SK-N-DZ (cell line): ENCODE results near the gene UTF1.

Experiments
- DNase-seq: peaks from one replicate; pipeline ENCODE4 v3.0.0-alpha.2; 2015; ENCODE audit warnings: low spot score

UTF1 gene

GRCh38 chr10:133196221-133196915, 33.6 kb upstream of the UTF1 start:
- no peak for DNase-seq

DNA sequence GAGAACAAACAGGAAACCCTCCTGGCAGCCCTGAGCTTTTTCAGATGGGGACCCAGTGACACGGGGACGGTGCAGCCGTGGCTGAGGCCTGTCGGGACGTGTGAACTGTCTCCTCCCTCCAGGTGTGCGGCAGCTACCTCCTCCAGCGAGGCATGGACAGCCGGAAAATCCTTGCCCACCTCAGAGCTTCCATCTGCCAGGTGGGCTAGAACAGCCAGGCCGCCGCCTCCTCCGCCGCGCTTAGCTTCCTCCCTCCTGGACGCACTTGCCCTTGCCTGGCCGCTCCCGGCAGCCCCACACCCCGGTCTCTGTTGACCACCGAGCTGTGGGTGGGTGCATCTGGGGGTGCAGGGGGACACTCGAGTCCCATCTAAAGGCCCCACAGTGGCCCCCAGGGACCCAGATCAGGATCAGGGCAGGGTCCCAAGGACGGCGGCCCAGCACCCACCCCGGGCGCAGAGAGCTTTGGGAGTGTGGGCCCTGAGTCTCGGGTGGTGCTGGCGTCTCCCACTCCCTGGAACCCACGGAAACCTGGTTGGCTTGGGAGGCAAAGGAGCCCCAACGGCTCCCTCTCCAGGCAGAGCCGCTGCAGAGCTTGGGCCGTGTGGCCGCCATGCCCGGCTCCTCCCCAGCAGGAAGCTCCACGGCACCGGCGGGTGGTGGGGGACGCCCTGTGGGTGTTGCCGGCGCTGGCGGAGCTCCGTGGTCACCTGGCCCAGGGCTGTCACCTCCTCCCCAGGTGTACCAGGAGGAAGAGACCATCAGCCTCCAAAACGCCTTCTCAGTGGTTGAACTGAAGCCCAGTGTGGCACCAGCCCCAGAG, 32.9 kb upstream of the UTF1 start:
- no peak for DNase-seq

DNA sequence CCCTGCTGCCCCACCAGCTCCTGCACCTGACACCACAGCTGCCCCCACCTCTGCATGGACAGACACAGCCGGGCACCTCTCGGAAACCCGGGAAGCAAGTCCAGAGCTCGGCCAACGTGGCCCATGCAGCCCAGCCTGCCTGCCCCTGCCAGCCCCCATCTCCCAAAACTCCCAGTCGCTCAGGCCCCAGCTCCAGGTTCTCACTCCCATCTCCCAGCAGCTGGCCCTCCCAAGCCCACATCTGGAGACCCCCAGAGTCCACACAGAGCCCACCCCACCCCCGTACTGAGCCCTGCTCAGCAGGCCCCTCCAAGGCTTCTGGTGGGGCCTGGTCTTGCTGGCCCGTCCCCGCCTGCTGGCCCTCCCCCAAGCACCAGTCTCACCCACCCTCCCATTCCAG, 32.2 kb upstream of the UTF1 start:
- no peak for DNase-seq

DNA sequence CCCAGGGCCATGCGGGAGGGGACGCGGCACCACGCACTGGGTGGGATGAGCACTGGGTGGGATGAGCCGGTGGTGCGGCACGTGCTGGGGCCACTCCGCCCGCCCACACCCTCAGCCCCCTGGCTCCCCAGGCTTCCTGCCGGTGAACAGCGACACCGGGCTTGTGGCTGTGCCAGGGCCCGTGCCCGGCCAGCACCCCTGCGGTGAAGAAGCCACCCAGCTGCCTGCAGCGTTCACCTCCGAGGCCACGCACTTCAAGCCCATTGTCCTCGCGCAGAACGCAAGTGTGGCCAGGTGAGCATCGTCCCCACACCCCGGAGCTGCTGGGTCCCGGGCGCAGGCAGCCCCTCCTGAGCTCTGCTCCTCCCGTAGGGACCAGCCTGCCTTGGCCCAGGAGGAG, 31.8 kb upstream of the UTF1 start:
- no peak for DNase-seq

DNA sequence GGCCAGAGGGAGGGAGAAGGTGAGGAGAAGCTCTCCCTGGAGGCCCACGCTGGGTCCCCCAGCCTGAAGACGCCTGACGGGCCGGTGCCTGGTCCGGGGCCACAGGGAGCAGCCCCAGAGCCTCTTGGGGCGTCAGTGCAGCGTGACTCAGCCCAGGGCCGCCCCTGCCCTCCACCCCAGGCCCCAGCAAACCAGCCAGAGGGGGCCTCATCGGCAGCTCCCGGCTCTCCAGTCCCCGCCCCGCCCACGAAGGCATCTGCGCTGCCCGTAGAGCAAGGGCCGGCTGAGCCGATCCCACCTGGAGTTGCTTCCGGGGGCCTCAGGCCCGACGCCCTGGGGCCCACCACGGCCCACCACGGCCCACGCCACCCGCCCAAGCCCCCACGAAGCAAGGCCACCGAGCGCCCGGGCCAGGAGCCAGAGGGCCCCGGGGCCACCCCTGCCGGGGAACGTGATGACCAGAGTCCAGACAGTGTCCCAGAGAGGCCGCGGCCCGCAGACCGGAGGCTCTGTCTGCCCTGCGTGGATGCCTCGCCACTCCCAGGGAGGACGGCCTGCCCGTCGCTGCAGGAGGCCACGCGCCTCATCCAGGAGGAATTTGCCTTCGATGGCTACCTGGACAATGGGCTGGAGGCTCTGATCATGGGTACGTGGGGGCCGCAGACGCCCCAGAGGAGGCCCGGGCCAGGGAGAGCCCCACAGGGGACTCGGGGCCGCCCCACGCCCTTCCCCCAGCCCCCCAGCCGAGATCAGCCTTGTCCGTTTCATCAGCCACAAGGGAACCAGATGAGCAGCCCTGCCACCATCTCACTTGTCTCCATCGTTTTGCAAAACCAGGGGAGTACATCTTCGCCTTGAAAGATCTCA, 31.2 kb upstream of the UTF1 start:
- no peak for DNase-seq

- no peak for DNase-seq
Measured at GRCh38 chr10:133199488-133199885, 30.5 kb upstream of the UTF1 start.

DNA sequence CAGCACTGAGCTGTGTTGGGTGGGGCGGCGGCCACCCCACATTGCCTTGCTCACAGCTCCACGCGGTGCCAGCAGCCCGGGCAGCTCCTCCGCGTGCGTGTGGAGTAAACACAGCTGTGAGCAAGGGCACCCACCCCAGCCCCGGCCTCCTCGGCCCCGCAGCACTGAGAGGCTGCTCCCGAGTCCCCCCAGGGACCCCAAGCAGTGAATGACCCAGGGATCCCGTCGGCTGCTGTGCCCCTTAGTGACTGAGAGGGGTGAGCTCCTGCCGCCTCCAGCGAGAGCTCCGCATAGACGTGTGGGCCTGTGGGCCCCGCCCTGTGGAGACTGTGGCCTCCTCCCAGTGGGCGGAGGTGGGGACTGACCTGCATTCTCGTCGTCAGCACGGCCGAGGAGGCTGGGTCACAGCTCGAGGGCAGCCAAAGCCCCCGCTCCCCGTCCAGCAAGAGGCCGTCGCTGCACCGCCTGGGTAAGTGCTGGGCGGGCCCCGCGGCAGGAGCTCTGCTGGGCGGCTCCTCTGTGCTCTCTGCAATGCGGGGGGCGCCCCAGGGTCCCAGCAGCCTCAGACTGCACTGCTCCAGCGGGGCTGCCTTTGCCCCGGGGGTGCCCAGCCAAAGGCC, 29.9 kb upstream of the UTF1 start:
- no peak for DNase-seq

DNA sequence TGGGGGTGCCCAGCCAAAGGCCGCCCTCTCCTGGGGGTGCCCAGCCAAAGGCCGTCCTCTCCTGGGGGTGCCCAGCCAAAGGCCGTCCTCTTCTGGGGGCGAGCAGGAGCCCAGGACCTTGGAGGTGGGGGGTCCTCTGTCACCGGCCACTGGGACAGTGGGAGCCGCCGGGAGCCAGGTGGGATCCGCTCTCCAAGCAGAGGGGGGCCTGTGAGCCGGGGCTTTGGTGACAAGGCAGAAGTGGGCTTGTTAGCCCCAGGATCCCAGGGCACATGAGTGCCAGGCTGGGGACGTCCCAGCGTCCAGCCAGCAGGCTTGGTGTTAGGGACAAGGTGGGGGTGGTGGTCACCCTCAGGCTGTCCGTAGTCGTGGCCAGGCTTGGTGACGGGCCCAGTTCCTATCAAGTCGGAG, 29.4 kb upstream of the UTF1 start:
- DNase-seq = no peak

DNA sequence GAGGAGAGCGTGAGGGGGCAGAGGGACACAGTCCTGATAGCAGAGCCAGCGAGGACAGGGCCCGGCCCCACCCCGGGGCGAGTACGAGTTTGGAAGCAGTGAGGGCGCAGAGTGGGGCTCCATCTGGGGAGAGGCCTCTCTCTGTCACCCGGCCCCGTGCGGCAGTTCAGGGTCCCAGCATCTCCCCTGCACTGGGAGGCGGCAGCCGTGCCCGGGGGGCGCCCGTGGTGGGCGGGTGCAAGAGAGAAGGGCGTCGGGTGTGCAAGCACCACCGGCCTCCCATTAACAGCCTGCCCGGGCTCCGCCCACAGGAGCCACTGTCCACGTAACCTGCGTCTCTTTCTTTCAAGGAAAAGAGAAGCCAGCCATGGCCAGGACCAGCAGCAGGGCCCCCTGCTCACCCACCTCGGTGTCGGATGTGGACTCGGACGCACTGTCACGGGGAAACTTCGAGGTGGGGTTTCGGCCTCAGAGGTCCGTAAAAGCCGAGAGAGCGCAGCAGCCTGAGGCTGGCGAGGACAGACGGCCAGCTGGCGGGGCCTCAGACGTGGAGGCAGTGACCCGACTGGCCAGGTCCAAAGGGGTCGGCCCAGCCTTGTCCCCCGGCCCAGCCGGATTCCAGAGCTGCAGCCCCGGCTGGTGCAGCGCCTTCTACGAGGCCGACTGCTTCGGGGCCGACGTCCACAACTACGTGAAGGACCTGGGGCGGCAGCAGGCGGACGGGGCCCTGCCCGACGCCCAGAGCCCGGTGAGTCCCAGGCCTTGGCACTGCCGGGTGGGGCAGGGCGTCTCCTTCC, 28.7 kb upstream of the UTF1 start:
- no peak for DNase-seq

- DNase-seq = no peak
Measured at GRCh38 chr10:133201948-133202725, 27.9 kb upstream of the UTF1 start.

DNA sequence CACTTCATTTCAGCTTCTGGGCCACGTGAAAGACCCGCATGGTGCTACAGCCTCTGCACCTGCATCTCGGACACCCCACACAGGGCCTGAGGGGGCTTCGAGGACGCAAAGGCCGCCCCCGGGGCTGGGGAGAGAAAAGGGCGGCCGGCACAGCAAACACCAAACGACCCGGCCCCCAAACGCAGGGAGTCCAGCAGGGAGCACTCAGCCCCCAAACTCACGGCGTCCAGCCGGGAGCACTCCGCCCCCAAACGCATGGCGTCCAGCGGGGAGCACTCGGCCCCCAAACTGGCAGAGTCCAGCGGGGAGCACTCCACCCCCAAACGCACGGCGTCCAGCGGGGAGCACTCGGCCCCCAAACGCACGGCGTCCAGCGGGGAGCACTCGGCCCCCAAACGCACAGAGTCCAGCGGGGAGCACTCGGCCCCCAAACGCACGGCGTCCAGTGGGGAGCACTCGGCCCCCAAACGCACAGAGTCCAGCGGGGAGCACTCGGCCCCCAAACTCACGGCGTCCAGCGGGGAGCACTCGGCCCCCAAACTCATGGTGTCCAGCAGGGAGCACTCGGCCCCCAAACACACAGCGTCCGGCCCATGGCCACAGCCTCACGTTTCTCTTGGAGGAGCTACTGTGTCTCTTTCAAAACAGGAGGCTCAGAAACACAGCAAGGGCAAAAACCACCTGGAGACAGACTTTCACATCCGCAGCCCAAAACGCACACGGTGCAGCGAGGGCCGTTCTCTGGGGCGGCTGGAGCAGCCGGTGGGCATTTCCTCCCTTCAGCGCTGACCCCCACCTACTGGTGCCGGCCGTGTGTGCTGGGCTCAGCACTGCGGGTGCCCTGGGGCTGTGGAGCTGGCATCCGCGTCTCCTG, 27.0 kb upstream of the UTF1 start:
- DNase-seq = no peak

DNA sequence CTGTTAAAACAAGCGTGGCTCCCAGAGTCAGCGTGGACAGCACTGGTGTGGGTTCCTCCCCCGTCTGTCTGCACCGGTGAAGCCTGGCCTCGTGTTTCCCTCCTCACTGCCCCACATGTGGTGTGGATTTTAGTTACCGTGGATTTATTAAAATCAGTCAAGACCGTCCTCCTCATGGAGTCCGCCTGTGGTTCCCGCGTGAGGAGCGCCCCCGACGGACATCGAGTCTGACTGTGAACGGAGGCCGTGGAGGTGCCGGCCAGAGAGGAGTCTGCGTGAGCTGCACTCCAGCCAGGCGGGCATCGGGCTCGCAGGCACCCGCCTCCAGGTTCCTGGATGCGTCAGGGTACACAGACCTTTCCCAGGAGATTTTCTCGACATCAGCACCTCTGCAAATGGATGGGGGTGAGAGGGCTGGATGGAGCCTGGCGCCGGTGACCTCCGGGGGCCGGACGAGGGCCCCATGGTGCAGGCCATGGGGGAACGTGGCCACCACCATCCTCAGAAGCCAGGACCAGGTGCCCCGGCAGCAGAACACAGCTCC, 26.3 kb upstream of the UTF1 start:
- DNase-seq = no peak

DNA sequence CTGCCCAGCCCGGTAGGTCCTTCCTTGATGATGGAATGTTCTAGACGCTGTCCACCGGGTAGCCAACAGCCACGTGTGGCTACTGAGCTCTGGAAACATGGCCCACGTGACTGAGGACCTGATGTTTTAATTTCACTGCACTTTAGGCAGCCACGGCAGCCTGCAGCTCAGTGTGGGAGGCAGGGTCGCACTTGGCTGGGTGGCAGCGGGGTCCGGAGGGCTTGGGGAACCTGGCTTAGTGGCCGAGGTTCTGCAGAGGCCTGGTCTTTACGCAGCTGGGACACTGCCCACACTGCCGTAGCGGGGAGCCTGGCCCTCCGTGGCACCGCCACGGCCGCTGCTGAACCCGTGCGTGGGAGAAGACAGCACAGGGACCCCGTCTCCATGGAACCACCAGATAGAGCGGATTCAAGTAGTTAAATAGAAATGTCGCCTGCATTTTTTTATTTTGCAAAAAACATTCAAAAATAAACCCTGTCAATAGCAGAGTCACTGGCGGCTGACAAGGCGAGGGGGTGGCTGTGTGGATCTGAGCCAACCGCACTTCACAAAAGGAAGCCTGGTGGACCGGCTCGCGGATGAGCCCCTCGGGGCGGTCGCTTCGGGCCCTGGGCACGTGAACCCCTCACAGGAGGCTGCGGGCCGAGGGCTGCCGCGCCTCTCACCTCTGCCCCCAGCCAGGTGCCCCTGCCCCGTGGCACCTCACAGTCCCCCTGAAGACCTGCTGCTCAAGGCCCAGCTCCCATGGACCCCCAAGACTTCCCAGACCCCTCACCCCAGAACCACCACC, 25.6 kb upstream of the UTF1 start:
- no peak for DNase-seq

- DNase-seq = no peak
Measured at GRCh38 chr10:133205146-133205545, 24.9 kb upstream of the UTF1 start.

- no peak for DNase-seq
Measured at GRCh38 chr10:133206356-133207040, 23.5 kb upstream of the UTF1 start.

- no peak for DNase-seq
Measured at GRCh38 chr10:133207041-133207600, 22.9 kb upstream of the UTF1 start.

- no peak for DNase-seq
Measured at GRCh38 chr10:133207627-133208026, 22.4 kb upstream of the UTF1 start.
